ENCODE measurements around the gene BLACAT1.

DNA sequence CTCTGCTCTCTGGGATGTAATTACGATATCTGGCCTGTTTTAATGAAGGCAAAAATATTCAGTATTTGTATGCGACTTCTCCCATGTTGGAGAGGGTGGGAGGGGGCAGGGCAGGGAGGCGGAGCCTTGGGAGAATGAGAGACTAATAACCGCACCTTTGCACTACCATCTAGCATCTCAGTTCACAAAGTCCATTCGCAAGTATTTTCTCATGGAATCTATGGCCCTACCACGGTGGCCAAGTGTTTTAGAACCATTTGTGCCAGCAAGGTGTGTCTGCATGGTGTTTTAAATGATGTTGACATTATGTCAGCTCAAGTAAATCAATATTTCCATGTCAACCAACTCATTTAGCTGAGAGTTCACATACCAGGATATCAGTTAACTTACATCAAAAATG, 14.3 kb upstream of the BLACAT1 start:
- TF ChIP-seq TAF1 (IDR thresholded peaks at IDR 0.05; ENCODE audit: low read depth, low read length) (no peak), POLR2AphosphoS5 (IDR thresholded peaks at IDR 0.05; ENCODE audit: low read depth, low read length) (no peak)

Data from GM12891 (cell line).